BE2C (cell line): ENCODE data around the gene SLC10A3.

ENCODE experiments used
- DNase-seq: peaks from one replicate; pipeline ENCODE4 v3.0.0-alpha.2; 2020
- H3K27me3 ChIP-seq: fragments of 250-450 bp; sonication (Bioruptor Pico); 2 replicates; pipeline ENCODE4 v1.5.1; 2020; ENCODE audit warnings: mild to moderate bottlenecking
- H3K36me3 ChIP-seq: fragments of 250-450 bp; sonication (Bioruptor Pico); 2 replicates; pipeline ENCODE4 v1.5.1; 2020; ENCODE audit warnings: mild to moderate bottlenecking
- H3K4me1 ChIP-seq: fragments of 250-450 bp; sonication (Bioruptor Pico); 2 replicates; pipeline ENCODE4 v1.5.1; 2020
- H3K4me3 ChIP-seq: 2 replicates; pipeline ENCODE4 v1.5.1; 2011; ENCODE audit warnings: low read depth, low read length
- H3K9me3 ChIP-seq: fragments of 250-450 bp; sonication (Bioruptor Pico); 2 replicates; pipeline ENCODE4 v1.5.1; 2020
- TF ChIP-seq, protein P1 (sequence below): IDR thresholded peaks from 2 replicates; pipeline ENCODE4 v1.5.1; 2012; ENCODE audit warnings: mild to moderate bottlenecking, low read depth, low read length

The SLC10A3 gene

DNA sequence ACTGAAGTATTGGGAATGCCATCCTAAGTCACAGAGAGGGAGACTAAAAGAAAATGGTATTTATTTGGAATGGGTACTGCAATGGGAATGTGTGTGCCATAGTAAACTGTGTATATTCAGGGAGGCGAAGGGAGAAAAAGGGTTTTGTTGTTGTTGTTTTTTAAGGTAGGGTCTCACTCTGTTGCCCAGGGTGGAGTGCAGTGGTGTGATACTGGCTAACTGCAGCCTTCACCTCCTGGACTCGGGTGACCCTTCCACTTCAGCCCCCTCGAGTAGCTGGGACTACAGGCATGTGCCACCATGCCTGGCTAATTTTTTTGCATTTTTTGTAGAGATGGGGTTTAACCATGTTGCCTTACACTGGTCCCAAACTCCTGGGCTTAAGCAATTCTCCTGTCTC is 4.3 kb upstream of the SLC10A3 start:
- H3K27me3 ChIP-seq, result no peaks in the 10 kb centered on the region
- TF ChIP-seq, protein P1, sequence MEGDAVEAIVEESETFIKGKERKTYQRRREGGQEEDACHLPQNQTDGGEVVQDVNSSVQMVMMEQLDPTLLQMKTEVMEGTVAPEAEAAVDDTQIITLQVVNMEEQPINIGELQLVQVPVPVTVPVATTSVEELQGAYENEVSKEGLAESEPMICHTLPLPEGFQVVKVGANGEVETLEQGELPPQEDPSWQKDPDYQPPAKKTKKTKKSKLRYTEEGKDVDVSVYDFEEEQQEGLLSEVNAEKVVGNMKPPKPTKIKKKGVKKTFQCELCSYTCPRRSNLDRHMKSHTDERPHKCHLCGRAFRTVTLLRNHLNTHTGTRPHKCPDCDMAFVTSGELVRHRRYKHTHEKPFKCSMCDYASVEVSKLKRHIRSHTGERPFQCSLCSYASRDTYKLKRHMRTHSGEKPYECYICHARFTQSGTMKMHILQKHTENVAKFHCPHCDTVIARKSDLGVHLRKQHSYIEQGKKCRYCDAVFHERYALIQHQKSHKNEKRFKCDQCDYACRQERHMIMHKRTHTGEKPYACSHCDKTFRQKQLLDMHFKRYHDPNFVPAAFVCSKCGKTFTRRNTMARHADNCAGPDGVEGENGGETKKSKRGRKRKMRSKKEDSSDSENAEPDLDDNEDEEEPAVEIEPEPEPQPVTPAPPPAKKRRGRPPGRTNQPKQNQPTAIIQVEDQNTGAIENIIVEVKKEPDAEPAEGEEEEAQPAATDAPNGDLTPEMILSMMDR, result no peak
- H3K4me1 ChIP-seq, result no peaks in the 10 kb centered on the region

DNA sequence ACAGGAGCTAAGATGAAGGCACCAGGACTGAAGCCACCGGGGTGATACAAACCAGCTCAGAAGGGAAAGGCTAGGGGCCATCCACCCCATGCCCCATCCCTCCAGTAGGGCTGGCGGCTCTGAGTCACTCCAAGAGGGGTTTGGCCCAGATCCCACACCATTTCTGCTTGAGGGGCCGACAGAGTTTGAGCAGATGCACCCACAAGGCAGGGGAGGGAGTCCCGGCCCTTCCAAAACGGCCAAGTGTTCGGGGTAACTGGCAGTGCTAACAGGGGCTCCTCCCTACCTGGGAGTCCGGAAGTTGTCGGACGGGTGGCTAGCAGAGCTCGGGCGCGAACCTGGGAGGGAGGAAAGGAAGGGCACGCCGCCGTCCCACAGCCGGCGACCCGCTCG is 412 bp downstream of the SLC10A3 start:
- H3K27me3 ChIP-seq, result no peaks in the 10 kb centered on the region
- DNase-seq, result peak; percentile 31
- H3K9me3 ChIP-seq, result no peaks in the 10 kb centered on the region
- H3K4me1 ChIP-seq, result no peaks in the 10 kb centered on the region
- peaks cover 3% of the 10 kb centered on the region for H3K36me3 ChIP-seq
- TF ChIP-seq, protein P1, result no peak
- peak overlapping the region; percentile 54 for H3K4me3 ChIP-seq

More for the DNA sequence above, 4.3 kb upstream of the SLC10A3 start:
- Histone ChIP-seq H3K4me3 (no peak overlapping the region), H3K9me3 (no peaks in the 10 kb centered on the region), H3K36me3 (no peaks in the 10 kb centered on the region)
- DNase-seq, result no peak

DNA sequence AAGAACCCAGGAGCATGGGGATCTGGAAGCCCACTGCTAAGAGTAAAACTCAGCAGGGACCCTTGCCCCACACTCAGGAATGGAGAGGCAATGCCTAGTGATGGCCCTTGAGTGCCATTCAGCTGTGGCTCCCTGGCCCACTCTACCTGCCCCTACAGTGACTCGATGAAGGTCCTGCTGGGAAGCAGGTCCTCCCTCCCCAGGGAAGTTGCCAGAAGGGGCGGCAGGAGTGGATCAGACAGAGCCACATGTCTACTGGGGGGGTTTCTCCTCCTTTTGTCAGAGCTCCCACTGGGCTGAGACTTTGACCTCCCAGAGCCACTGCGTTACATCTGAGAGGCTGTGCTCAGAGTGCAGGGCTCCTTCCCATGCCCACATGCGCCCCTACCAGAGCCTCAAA is 1.2 kb downstream of the SLC10A3 start:
- TF ChIP-seq, protein P1, result no peak
- Histone ChIP-seq H3K36me3 (peaks cover 11% of the 10 kb centered on the region), H3K27me3 (no peaks in the 10 kb centered on the region), H3K9me3 (no peaks in the 10 kb centered on the region), H3K4me3 (no peak overlapping the region), H3K4me1 (no peaks in the 10 kb centered on the region)
- DNase-seq, result no peak

DNA sequence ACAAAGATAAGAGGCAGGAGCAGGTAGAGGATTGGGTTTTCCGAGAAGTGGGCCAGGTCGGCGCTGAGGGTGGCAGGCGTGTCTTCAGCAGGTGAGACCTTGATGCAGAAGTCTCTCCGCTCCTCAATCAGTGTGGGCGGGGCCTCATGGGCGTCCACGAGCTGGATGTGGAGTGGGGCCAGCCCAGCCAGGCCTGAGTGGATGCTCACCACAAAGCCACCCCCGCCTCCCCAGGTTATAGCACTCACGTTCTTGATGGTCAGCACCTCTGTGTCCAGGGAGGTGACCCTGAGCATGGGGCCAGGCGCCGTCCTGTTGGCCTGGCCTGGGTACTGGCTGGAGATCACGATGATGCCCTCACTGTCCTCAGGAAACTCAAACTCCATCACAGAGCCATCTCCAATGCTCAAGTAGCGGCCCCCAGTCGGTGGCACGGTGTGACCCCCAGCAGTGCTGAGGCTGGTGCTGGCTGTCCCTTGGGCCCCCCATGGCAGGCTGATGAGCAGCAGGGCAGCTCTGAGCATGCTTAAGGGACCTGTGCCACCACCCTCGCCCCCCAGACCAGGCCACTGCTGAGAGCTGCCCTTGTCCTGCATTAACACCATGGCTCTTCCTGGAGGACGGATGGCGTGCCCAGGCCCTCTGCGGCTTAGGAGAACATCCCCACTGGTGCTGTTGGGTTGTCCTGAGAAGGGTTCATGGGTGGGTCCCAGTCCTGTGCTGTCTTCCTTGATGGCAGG is 1.9 kb downstream of the SLC10A3 start:
- H3K27me3 ChIP-seq, result no peaks in the 10 kb centered on the region
- no peak for DNase-seq
- H3K4me3 ChIP-seq, result no peak overlapping the region
- TF ChIP-seq, protein P1, result no peak
- no peaks in the 10 kb centered on the region for H3K9me3 ChIP-seq
- no peaks in the 10 kb centered on the region for H3K4me1 ChIP-seq
- H3K36me3 ChIP-seq, result peaks cover 13% of the 10 kb centered on the region

DNA sequence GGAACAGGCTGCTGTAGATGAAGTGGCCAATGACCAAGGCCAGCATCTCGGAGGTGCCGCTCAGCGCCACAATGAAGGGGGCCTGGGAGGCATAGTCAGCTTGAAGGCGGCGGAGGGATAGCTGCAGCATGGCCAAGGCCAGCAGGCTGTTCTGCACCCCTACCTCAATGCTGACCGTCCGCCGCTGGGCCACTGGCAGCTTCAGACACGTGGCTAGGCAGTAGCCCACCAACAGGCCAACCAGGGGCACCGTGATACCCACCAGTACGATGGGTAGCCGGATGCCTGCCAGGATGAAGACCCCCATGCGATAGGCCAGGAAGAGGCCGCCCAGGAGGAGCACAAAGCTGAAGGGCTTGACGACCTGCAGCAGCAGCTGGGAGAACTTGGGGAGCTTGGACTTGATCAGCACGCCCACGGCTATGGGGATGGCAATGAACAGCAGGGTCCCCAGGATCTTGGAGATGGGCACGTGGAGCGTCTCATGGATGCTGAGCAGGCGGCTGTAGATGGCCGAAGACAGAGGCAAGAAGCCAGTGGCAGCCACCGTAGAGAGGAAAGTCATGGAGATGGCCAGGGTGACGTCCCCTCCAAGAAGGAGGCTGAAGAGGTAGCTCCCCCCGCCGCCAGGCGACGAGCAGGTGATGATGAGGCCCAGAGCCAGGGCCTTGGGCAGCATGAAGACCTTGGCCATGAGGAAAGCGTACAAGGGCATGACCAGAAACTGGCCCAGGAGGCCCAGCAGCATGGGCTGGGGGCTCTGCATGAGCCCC is 2.7 kb downstream of the SLC10A3 start:
- DNase-seq, result no peak

More for the DNA sequence above, 2.7 kb downstream of the SLC10A3 start:
- TF ChIP-seq, protein P1, result no peak
- no peak overlapping the region for H3K4me3 ChIP-seq
- no peaks in the 10 kb centered on the region for H3K27me3 ChIP-seq
- H3K4me1 ChIP-seq, result no peaks in the 10 kb centered on the region
- H3K9me3 ChIP-seq, result no peaks in the 10 kb centered on the region
- H3K36me3 ChIP-seq, result peaks cover 13% of the 10 kb centered on the region
